ENCODE measurements around the gene ABCC3. TPM values are rescaled to one million over a fixed set of nuclear protein-coding genes. Genes with fewer than 3 reads are reported as not detected.

Gene ABCC3
- total RNA-seq, 8 experiments from 2014 or later, result 0.27 to 21.6 (median 0.90) TPM; not detected in 1

- no peak overlapping the region for H3K4me3 ChIP-seq
- in situ Hi-C loops (cut with MboI; ENCODE audit: low pct_unique_long_range_greater_than_20kb in 2 of 9, low sequenced_read_pairs in 9 of 9, unreplicated experiment in 9 of 9), result no loop called here
- peak in 5 of 8 experiments; percentile 4 to 36 (median 23) for ATAC-seq (replicated peaks in 6 of 8)
- peak overlapping the region; percentile 4 to 5 for H3K27ac ChIP-seq
- WGBS, 10 experiments, result 20 to 100% (median 82%) methylated on average over 1 to 4 of the region's 24 CpGs; no CpG with 5 or more reads in 6 of the 10 experiments
- peaks cover 37% of the 10 kb centered on the region in 2 donors for H3K4me1 ChIP-seq (replicated peaks in 1 of 2)
Observed at GRCh38 chr17:50609380-50610074, 25.2 kb upstream of the ABCC3 start.

DNA sequence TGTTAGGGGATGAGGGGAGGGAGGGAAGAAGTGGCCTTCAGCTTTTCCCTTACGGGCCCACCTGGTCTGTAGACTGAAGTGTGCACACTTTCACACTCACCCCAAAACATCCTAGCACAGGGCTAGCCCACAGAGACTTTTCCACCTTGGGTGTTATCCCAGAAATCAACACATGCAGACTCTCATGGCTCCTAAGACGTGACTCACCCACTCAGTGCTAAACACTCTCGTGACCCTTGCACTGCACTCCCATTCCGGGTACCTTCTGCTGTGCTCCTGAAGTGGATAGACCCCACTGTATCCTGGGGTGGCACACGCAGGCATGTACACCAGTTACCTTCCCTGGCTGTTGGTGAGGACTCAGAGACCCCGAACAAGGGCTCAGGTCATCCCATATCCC lies 23.0 kb upstream of the ABCC3 start:
- 40 to 92% (median 70%) methylated on average over 1 to 2 of the region's 6 CpGs; no CpG with 5 or more reads in 6 of the 10 experiments for WGBS, 10 experiments
- Histone ChIP-seq H3K4me1 (replicated peaks in 1 of 2) (peaks cover 30 to 33% of the 10 kb centered on the region in 2 donors), H3K27ac (no peak overlapping the region), H3K4me3 (no peak overlapping the region)
- in situ Hi-C loops (cut with MboI; ENCODE audit: low pct_unique_long_range_greater_than_20kb in 2 of 9, low sequenced_read_pairs in 9 of 9, unreplicated experiment in 9 of 9), result no loop called here
- ATAC-seq (replicated peaks in 6 of 8), result peak in 2 of 8 experiments; percentile 27 to 51

DNA sequence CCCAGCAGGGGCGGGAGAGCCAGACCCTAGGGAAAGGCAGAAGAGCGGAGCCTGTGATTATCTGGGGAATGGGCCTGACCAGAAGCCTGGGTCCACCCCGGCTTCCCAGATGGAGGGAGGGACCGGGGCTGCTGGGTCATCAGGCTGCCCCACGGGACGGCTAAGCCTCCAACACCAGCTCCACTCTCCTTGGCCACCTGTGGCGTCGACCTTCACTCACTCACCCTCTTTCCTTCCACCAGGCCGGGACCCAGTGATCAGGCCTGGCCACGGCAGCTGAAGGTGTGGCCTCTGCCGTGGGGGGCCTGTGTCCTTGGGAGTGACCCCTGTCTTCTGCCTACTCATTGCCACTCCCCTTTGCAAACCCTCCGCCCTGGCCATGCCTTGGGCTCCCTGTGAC lies 22.4 kb upstream of the ABCC3 start:
- H3K4me3 ChIP-seq, result no peak overlapping the region
- in situ Hi-C loops (cut with MboI; ENCODE audit: low pct_unique_long_range_greater_than_20kb in 2 of 9, low sequenced_read_pairs in 9 of 9, unreplicated experiment in 9 of 9), result no loop called here
- ATAC-seq (replicated peaks in 6 of 8), result peak in 1 of 8 experiments; percentile 19
- 94% methylated on average over 3 of the region's 12 CpGs; no CpG with 5 or more reads in 9 of the 10 experiments for WGBS, 10 experiments
- peaks cover 30 to 33% of the 10 kb centered on the region in 2 donors for H3K4me1 ChIP-seq (replicated peaks in 1 of 2)
- H3K27ac ChIP-seq, result no peak overlapping the region

DNA sequence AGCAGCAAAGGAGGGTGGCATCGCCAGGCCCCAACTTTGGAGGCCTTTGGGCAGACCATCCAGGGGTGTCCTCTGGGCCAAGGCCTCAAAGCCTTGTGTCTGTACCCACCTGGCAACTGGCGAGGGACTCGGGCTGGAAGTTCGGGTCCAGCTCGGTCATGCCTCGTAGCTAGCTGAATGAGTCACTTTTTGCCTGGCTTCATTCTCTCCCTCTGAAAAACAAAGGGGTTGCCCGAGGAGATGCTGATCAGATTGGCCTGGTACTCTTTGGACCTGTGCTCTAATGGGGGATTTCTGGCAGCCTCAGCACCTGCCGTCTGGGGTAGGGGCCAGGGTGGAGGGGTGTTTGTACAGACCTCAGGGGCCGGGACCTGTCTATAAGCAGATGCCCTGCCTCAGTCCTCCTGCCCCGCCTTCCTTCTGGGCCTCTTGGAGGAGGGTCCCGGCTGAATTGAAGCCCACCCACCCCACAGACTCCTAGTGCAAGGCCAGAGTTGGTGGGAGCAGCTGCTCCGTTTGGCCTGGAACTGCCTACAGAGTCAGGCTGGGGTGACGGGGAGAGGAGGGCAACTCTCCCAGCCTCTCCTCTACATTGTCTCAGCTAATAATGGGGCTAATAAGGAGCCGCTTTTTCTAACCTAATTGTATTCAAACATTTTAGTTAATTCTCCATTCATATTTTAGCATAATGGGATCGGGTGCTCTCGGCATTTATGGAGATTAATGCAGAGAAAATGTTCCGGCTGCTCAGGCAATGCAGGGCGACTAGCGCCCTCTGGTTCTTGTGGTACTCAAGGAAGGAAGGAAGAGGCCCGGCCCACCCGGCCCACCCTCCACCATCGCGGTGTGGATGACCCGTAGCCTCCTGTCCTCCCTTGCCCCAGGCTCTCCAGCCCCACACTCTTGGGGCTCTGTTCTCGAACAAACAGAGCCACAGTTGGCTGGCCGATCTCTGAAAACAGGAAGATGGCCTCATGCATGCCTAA lies 21.4 kb upstream of the ABCC3 start:
- in situ Hi-C loops (cut with MboI; ENCODE audit: low pct_unique_long_range_greater_than_20kb in 2 of 9, low sequenced_read_pairs in 9 of 9, unreplicated experiment in 9 of 9), result no loop called here
- peaks cover 33% of the 10 kb centered on the region in 2 donors for H3K4me1 ChIP-seq (replicated peaks in 1 of 2)

DNA sequence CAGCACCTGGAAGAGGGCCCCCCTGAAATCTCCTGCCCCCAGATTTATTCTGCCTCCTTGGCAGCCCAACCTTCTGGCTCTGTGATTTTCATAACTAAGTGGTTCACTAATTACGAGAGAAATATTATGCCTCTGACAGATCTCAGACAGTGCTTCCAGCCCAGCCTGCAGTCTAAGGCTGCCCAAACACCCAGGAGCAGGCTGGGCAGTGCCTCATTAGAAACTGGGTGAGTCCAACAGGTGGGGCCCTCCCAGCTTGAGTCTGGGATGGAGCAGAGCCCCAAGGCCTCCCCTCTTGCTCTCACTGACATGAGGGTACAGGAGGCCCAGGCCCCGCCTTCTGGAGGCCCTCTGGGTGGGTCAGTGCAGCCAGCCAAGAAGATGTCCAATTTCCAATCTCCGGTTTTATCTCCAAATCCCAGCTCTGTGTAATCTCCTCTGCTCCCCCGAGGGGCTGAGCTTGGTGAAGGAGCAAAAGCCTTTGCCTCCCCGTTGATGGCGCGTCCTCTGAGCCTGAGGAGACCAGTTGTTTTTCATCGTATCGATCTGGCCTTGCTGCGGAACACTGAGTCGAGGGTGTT lies 20.1 kb upstream of the ABCC3 start:
- 89 to 93% methylated on average over 2 to 9 of the region's 11 CpGs; no CpG with 5 or more reads in 8 of the 10 experiments for WGBS, 10 experiments
- in situ Hi-C loops (cut with MboI; ENCODE audit: low pct_unique_long_range_greater_than_20kb in 2 of 9, low sequenced_read_pairs in 9 of 9, unreplicated experiment in 9 of 9), result no loop called here
- ATAC-seq (replicated peaks in 6 of 8), result no peak
- Histone ChIP-seq H3K27ac (no peak overlapping the region), H3K4me3 (no peak overlapping the region), H3K4me1 (replicated peaks in 1 of 2) (peaks cover 26 to 32% of the 10 kb centered on the region in 2 donors)

More for the DNA sequence above, 21.4 kb upstream of the ABCC3 start:
- Histone ChIP-seq H3K4me3 (no peak overlapping the region), H3K27ac (no peak overlapping the region)
- peak in 7 of 8 experiments; percentile 14 to 93 (median 45) for ATAC-seq (replicated peaks in 6 of 8)
- WGBS, 10 experiments, result 27 to 100% (median 75%) methylated on average over 1 to 10 of the region's 26 CpGs; no CpG with 5 or more reads in 3 of the 10 experiments

- WGBS, 10 experiments, result 20 to 80% (median 68%) methylated on average over 1 to 3 of the region's 7 CpGs; no CpG with 5 or more reads in 4 of the 10 experiments
- H3K27ac ChIP-seq, result no peak overlapping the region
- ATAC-seq (replicated peaks in 6 of 8), result peak in 2 of 8 experiments; percentile 76 to 79
- in situ Hi-C loops (cut with MboI; ENCODE audit: low pct_unique_long_range_greater_than_20kb in 2 of 9, low sequenced_read_pairs in 9 of 9, unreplicated experiment in 9 of 9), result no loop called here
- peaks cover 18 to 35% of the 10 kb centered on the region in 2 donors for H3K4me1 ChIP-seq (replicated peaks in 1 of 2)
- no peak overlapping the region for H3K4me3 ChIP-seq
Observed at GRCh38 chr17:50615828-50616227, 18.9 kb upstream of the ABCC3 start.

DNA sequence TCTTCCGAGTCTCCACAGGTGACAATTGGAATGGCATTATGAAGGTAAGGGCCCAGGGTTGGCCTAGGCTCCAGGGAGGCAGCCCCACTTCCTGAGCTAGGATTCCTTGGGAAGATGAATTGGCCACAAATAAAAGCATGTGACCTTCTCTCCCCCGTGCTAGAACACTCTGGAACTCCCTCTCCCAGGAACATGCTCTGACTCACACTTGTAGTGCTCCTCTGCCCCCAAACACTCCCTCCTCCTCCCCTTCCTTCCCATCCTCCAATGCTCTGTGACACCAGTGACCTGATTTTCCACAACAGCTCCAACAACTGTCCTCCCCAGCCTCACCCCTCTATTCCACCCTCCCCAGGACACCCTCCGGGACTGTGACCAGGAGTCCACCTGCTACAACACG lies 16.4 kb upstream of the ABCC3 start:
- no peak overlapping the region for H3K27ac ChIP-seq
- in situ Hi-C loops (cut with MboI; ENCODE audit: low pct_unique_long_range_greater_than_20kb in 2 of 9, low sequenced_read_pairs in 9 of 9, unreplicated experiment in 9 of 9), result no loop called here

GRCh38 chr17:50618941-50619340 lies 15.7 kb upstream of the ABCC3 start:
- in situ Hi-C loops (cut with MboI; ENCODE audit: low pct_unique_long_range_greater_than_20kb in 2 of 9, low sequenced_read_pairs in 9 of 9, unreplicated experiment in 9 of 9), result no loop called here
- ATAC-seq (replicated peaks in 6 of 8), result peak in 1 of 8 experiments; percentile 37
- Histone ChIP-seq H3K27ac (no peak overlapping the region), H3K4me1 (replicated peaks in 1 of 2) (peaks cover 24 to 36% of the 10 kb centered on the region in 2 donors), H3K4me3 (no peak overlapping the region)
- WGBS, 10 experiments, result 40% methylated on average over 1 of the region's 11 CpGs; no CpG with 5 or more reads in 9 of the 10 experiments

More for the DNA sequence above, 16.4 kb upstream of the ABCC3 start:
- Histone ChIP-seq H3K4me3 (no peak overlapping the region), H3K4me1 (replicated peaks in 1 of 2) (peaks cover 31 to 43% of the 10 kb centered on the region in 2 donors)
- WGBS, 10 experiments, result 20 to 100% (median 50%) methylated on average over 1 to 2 of the region's 4 CpGs; no CpG with 5 or more reads in 5 of the 10 experiments
- peak in 2 of 8 experiments; percentile 13 to 18 for ATAC-seq (replicated peaks in 6 of 8)

DNA sequence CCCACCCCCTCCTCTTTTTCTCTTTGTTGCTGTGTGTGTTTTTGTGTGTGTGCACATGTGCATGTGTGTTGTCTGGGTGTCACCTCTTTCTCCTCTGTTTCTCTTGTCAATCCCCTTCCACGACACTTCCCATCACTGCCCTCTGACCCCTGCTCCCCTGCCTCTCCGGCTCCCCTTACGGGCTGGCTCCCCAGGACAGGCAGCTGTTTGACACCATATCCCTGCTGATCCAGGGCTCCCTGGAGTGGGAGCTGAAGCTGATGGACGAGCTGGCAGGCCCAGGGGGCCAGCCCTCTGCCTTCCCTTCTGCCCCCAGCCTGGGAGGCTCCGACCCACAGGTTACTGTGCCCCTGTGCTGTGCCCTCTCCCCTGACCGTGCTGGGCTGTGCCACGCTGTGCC lies 15.2 kb upstream of the ABCC3 start:
- no peak for ATAC-seq (replicated peaks in 6 of 8)
- H3K27ac ChIP-seq, result no peak overlapping the region
- H3K4me1 ChIP-seq (replicated peaks in 1 of 2), result peaks cover 24 to 36% of the 10 kb centered on the region in 2 donors
- 13 to 67% (median 60%) methylated on average over 1 to 3 of the region's 7 CpGs; no CpG with 5 or more reads in 5 of the 10 experiments for WGBS, 10 experiments
- no peak overlapping the region for H3K4me3 ChIP-seq
- in situ Hi-C loops (cut with MboI; ENCODE audit: low pct_unique_long_range_greater_than_20kb in 2 of 9, low sequenced_read_pairs in 9 of 9, unreplicated experiment in 9 of 9), result no loop called here

- Histone ChIP-seq H3K4me3 (no peak overlapping the region), H3K4me1 (replicated peaks in 1 of 2) (peaks cover 24 to 36% of the 10 kb centered on the region in 2 donors), H3K27ac (no peak overlapping the region)
- ATAC-seq (replicated peaks in 6 of 8), result no peak
- WGBS, 10 experiments, result 0 to 100% (median 33%) methylated on average over 1 to 3 of the region's 5 CpGs; no CpG with 5 or more reads in 7 of the 10 experiments
- in situ Hi-C loops (cut with MboI; ENCODE audit: low pct_unique_long_range_greater_than_20kb in 2 of 9, low sequenced_read_pairs in 9 of 9, unreplicated experiment in 9 of 9), result loop anchor here in 2 of 9 experiments (10.0 kb wide), 3 partner anchors 55 to 75 kb away; partner anchors contain the start of gene CACNA1G (in 1 of the 2)
Observed at GRCh38 chr17:50620237-50620636, 14.4 kb upstream of the ABCC3 start.

DNA sequence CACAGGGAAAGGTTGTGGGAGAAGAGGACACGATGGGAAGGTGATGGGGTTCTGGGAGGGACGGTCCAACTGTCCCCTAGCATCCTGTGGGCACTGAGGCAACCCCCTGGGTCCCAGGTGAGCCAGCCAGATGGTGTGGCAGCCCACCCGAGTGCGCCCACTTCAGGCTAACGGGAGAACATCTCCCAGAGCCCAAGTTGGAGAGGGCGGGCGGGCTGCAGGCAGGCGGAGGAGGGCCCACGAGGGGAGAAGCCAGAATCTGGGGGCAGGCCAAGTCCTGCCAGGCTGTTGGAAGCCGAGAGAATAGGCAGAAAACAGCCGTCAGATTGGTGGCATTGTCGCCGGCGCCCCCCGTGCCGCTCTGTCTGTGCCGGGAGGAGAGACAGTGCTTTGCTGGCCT lies 13.8 kb upstream of the ABCC3 start:
- H3K4me3 ChIP-seq, result no peak overlapping the region
- WGBS, 10 experiments, result 54 to 80% (median 67%) methylated on average over 1 to 6 of the region's 17 CpGs; no CpG with 5 or more reads in 6 of the 10 experiments
- in situ Hi-C loops (cut with MboI; ENCODE audit: low pct_unique_long_range_greater_than_20kb in 2 of 9, low sequenced_read_pairs in 9 of 9, unreplicated experiment in 9 of 9), result loop anchor here in 2 of 9 experiments (10.0 kb wide), 3 partner anchors 56 to 74 kb away; partner anchors contain the start of gene CACNA1G (in 1 of the 2)
- peaks cover 30 to 40% of the 10 kb centered on the region in 2 donors for H3K4me1 ChIP-seq (replicated peaks in 1 of 2)
- ATAC-seq (replicated peaks in 6 of 8), result no peak
- H3K27ac ChIP-seq, result no peak overlapping the region

DNA sequence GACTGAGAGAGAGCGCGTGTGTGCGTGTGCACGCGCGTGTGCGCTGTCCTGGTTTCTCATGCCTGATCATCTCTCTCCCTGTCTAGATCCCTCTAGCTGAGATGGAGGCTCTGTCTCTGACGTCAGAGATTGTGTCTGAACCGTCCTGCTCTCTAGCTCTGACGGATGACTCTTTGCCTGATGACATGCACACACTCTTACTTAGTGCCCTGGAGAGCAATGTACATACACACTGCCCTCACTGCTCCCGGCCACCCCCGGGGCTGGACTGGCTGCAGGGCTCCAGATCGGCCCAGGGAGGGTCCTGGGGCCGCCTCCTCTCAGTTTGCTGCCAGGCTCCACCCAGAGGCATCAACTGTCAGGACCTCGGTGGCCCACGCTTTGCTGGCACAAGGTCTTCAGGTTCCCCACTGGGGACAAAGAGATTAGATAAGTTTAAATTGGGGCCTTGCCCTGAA lies 13.1 kb upstream of the ABCC3 start:
- WGBS, 10 experiments, result 20 to 88% (median 62%) methylated on average over 1 to 12 of the region's 16 CpGs; no CpG with 5 or more reads in 4 of the 10 experiments
- peaks cover 35 to 45% of the 10 kb centered on the region in 2 donors for H3K4me1 ChIP-seq (replicated peaks in 1 of 2)
- ATAC-seq (replicated peaks in 6 of 8), result peak in 5 of 8 experiments; percentile 83 to 90 (median 86)
- H3K4me3 ChIP-seq, result no peak overlapping the region
- H3K27ac ChIP-seq, result peak overlapping the region in 1 of 2 donors; percentile 33
- in situ Hi-C loops (cut with MboI; ENCODE audit: low pct_unique_long_range_greater_than_20kb in 2 of 9, low sequenced_read_pairs in 9 of 9, unreplicated experiment in 9 of 9), result loop anchor here in 2 of 9 experiments (10.0 kb wide), 3 partner anchors 57 to 73 kb away; partner anchors contain the start of gene CACNA1G (in 1 of the 2)
